Keratinocyte (primary cell): Measurements from ENCODE around the gene C1orf35. TPM values are rescaled to one million over a fixed set of nuclear protein-coding genes. Genes with fewer than 3 reads are reported as not detected.
A peak's percentile ranks its signal among the peaks of the same experiment; 100 is the strongest.

Experiments used
- DNase-seq: peaks from one replicate; pipeline ENCODE4 v3.0.0-alpha.2; 2011; ENCODE audit warnings: low read depth, missing footprints, low spot score
- FAIRE-seq: peaks from 2 replicates; lab custom pipeline; 2011; peaks lifted over from hg19 to GRCh38; lab: Jason Lieb, UNC
- H2AFZ ChIP-seq: 2 replicates; pipeline ENCODE4 v1.6.0; 2012; ENCODE audit warnings: low read length, control low read depth, inconsistent platforms; ENCODE audit not compliant: control insufficient read depth
- H3K27ac ChIP-seq: 2 replicates; pipeline ENCODE4 v1.5.1; 2011; ENCODE audit warnings: low read length; ENCODE audit not compliant: control insufficient read depth, insufficient read depth
- H3K27me3 ChIP-seq: 3 replicates; pipeline ENCODE4 v1.6.0; 2011; ENCODE audit warnings: low read length; ENCODE audit not compliant: control insufficient read depth, insufficient read depth; ENCODE audit errors: extremely low read depth
- H3K36me3 ChIP-seq, 2 experiments: 2 replicates in 1 of 2; 3 replicates in 1 of 2; pipeline ENCODE4 v1.5.1; 2011; ENCODE audit warnings: low read length in 2 of 2, mild to moderate bottlenecking in 1 of 2; ENCODE audit not compliant: control insufficient read depth in 2 of 2, insufficient read depth in 2 of 2; ENCODE audit errors: extremely low read depth in 1 of 2
- H3K4me1 ChIP-seq: 3 replicates; pipeline ENCODE4 v1.5.1; 2011; ENCODE audit warnings: low read length; ENCODE audit not compliant: control insufficient read depth, insufficient read depth; ENCODE audit errors: extremely low read depth
- H3K4me2 ChIP-seq: 3 replicates; pipeline ENCODE4 v1.6.0; 2011; ENCODE audit warnings: low read depth, low read length; ENCODE audit not compliant: control insufficient read depth, insufficient read depth; ENCODE audit errors: extremely low read depth
- H3K4me3 ChIP-seq, 3 experiments: fragments of 200-600 bp in 1 of 3; sonication (generic) in 1 of 3; 2 replicates in 2 of 3; 3 replicates in 1 of 3; pipeline ENCODE4 v1.5.1; 2011 to 2016; ENCODE audit warnings: low read length in 3 of 3, mild to moderate bottlenecking in 3 of 3, control low read depth in 2 of 3, inconsistent platforms in 1 of 3, low read depth in 1 of 3, mixed read lengths in 1 of 3, mixed run types in 1 of 3, moderate library complexity in 1 of 3; ENCODE audit not compliant: control insufficient read depth in 2 of 3, insufficient read depth in 2 of 3; ENCODE audit errors: extremely low read depth in 1 of 3
- H3K79me2 ChIP-seq: 2 replicates; pipeline ENCODE4 v1.6.0; 2012; ENCODE audit warnings: low read length; ENCODE audit not compliant: control insufficient read depth, insufficient read depth
- H3K9ac ChIP-seq: 3 replicates; pipeline ENCODE4 v1.6.0; 2011; ENCODE audit warnings: low read length; ENCODE audit not compliant: control insufficient read depth, insufficient read depth; ENCODE audit errors: extremely low read depth
- H3K9me1 ChIP-seq: 3 replicates; pipeline ENCODE4 v1.6.0; 2011; ENCODE audit warnings: low read length; ENCODE audit not compliant: control insufficient read depth, insufficient read depth; ENCODE audit errors: extremely low read depth
- H3K9me3 ChIP-seq: 2 replicates; pipeline ENCODE4 v1.5.1; 2012; ENCODE audit warnings: low read depth, low read length; ENCODE audit not compliant: control insufficient read depth
- H4K20me1 ChIP-seq: 3 replicates; pipeline ENCODE4 v1.6.0; 2011; ENCODE audit warnings: low read length; ENCODE audit not compliant: control insufficient read depth, insufficient read depth; ENCODE audit errors: extremely low read depth
- EZH2 ChIP-seq: IDR thresholded peaks from one replicate; pipeline ENCODE4 v1.6.1; 2012; ENCODE audit warnings: inconsistent platforms, mild to moderate bottlenecking, low read length, moderate library complexity
- dilution Hi-C: fragments of 300-500 bp; cut with MboI; formaldehyde crosslinking; loops from one replicate; pipeline ENCODE4 v1.7.0; 2020; ENCODE audit warnings: low sequenced_read_pairs; ENCODE audit not compliant: extremely low pct_ligation_motif_present
- polyA plus RNA-seq, 5 experiments: library from polyadenylated mRNA; depleted of rRNA in 3 of 5; stranded (reverse) in 3 of 5; stranded (forward) in 1 of 5; unstranded in 1 of 5; fragments of >200 nt; gene quantifications; 1 replicate in 1 of 5; 2 replicates in 3 of 5; 3 replicates in 1 of 5; pipeline versions ENCODE4 v1.2.1 to v1.2.3, GENCODE V29; 2011 to 2012; ENCODE audit warnings: missing spikeins in 2 of 5, low read depth in 1 of 5, low replicate concordance in 1 of 5
- TF ChIP-seq, protein P1 (sequence below), 3 experiments: IDR thresholded peaks in 1 of 3; conservative IDR thresholded peaks in 1 of 3; optimal IDR thresholded peaks in 1 of 3; 2 replicates in 2 of 3; 3 replicates in 1 of 3; pipeline versions ENCODE3 to v1.5.1; 2011; ENCODE audit warnings: low read length in 3 of 3, mild to moderate bottlenecking in 3 of 3, moderate library complexity in 2 of 3, control low read depth in 1 of 3, inconsistent platforms in 1 of 3; ENCODE audit not compliant: insufficient read depth in 2 of 3; ENCODE audit errors: extremely low read depth in 1 of 3

Gene C1orf35
- polyA plus RNA-seq, 1 donor (not counting 4 experiments of a cell fraction or from before 2014, with no cell fraction given): 8.2 TPM

GRCh38 chr1:228088586-228089498, 14.3 kb downstream of the C1orf35 start:
- dilution Hi-C loops: no loop called here
- H3K27ac ChIP-seq: peak overlapping the region; percentile 55
- peak overlapping the region; percentile 49 for H3K4me2 ChIP-seq

GRCh38 chr1:228087771-228088251, 15.3 kb downstream of the C1orf35 start:
- Histone ChIP-seq H3K9me1 (peaks cover 15% of the 10 kb centered on the region), H3K4me3 (peak overlapping the region in 1 of 3 experiments; percentile 12), H3K36me3 (peaks cover 12 to 51% of the 10 kb centered on the region in 2 experiments), H3K4me2 (peak overlapping the region; percentile 49), H3K79me2 (peaks cover 100% of the 10 kb centered on the region), H4K20me1 (peaks cover 86% of the 10 kb centered on the region), H3K9me3 (no peaks in the 10 kb centered on the region), H2AFZ (no peak overlapping the region), H3K27ac (peak overlapping the region; percentile 55), H3K9ac (peak overlapping the region; percentile 23), H3K4me1 (peaks cover 77% of the 10 kb centered on the region), H3K27me3 (no peaks in the 10 kb centered on the region)
- dilution Hi-C loops: no loop called here
- DNase-seq (no peak), FAIRE-seq (peak; percentile 73)
- TF ChIP-seq EZH2: no peak
- TF ChIP-seq, protein P1, sequence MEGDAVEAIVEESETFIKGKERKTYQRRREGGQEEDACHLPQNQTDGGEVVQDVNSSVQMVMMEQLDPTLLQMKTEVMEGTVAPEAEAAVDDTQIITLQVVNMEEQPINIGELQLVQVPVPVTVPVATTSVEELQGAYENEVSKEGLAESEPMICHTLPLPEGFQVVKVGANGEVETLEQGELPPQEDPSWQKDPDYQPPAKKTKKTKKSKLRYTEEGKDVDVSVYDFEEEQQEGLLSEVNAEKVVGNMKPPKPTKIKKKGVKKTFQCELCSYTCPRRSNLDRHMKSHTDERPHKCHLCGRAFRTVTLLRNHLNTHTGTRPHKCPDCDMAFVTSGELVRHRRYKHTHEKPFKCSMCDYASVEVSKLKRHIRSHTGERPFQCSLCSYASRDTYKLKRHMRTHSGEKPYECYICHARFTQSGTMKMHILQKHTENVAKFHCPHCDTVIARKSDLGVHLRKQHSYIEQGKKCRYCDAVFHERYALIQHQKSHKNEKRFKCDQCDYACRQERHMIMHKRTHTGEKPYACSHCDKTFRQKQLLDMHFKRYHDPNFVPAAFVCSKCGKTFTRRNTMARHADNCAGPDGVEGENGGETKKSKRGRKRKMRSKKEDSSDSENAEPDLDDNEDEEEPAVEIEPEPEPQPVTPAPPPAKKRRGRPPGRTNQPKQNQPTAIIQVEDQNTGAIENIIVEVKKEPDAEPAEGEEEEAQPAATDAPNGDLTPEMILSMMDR (optimal IDR thresholded peaks at IDR 0.05 in 1 of 3, IDR thresholded peaks at IDR 0.05 in 1 of 3, conservative IDR thresholded peaks at IDR 0.05 in 1 of 3; ENCODE audit: extremely low read depth in 1 of 3, insufficient read depth in 2 of 3, low read length in 3 of 3): no peak

More at GRCh38 chr1:228088586-228089498, 14.3 kb downstream of the C1orf35 start:
- peaks cover 91% of the 10 kb centered on the region for H4K20me1 ChIP-seq
- peaks cover 100% of the 10 kb centered on the region for H3K79me2 ChIP-seq
- no peak overlapping the region for H2AFZ ChIP-seq
- no peak for FAIRE-seq
- DNase-seq: no peak
- H3K27me3 ChIP-seq: no peaks in the 10 kb centered on the region
- H3K36me3 ChIP-seq: peaks cover 12 to 51% of the 10 kb centered on the region in 2 experiments
- peaks cover 15% of the 10 kb centered on the region for H3K9me1 ChIP-seq
- H3K4me1 ChIP-seq: peaks cover 82% of the 10 kb centered on the region
- H3K9ac ChIP-seq: peak overlapping the region; percentile 23
- H3K4me3 ChIP-seq: no peak overlapping the region
- TF ChIP-seq, protein P1 (optimal IDR thresholded peaks at IDR 0.05 in 1 of 3, IDR thresholded peaks at IDR 0.05 in 1 of 3, conservative IDR thresholded peaks at IDR 0.05 in 1 of 3; ENCODE audit: extremely low read depth in 1 of 3, insufficient read depth in 2 of 3, low read length in 3 of 3): no peak
- no peak for TF ChIP-seq EZH2
- H3K9me3 ChIP-seq: no peaks in the 10 kb centered on the region
